OCI-LY1 (cell line): Measurements from ENCODE around the gene THUMPD2.

Experiments used
- EZH2 ChIP-seq: fragments of 200-600 bp; sonication (generic), shearing (Covaris generic); IDR thresholded peaks from 2 replicates; pipeline ENCODE4 v1.8.0; 2017; ENCODE audit warnings: borderline replicate concordance, mixed run types, mild to moderate bottlenecking, antibody characterized with exemption, low read length, moderate library complexity, mixed read lengths
- TF ChIP-seq, protein P1 (sequence below): fragments of 200-600 bp; sonication (generic), shearing (Covaris generic); IDR thresholded peaks from 2 replicates; pipeline ENCODE4 v1.5.1; 2017; ENCODE audit warnings: mild to moderate bottlenecking, antibody characterized with exemption, low read length, moderate library complexity, mixed read lengths

DNA sequence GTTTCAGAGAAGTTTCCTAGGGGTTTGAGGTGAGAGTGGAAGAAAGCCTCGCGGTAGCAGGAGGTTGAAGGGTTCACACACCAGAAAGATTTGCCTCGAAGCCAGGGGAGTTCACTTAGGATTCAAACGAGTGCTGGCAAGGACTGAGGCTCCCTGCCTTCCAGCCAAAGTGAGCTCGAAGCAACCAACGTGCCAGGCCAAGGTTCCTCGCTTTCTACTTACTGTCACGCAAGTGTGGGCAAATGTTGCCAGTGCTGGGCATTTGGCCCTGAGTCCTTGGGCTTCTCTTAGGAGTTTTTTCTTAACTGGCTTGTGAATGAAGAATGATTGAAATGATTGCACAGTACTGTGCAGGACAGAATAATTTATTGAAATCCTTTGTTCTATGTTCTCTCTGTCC lies 59.7 kb downstream of the THUMPD2 start:
- TF ChIP-seq, protein P1, sequence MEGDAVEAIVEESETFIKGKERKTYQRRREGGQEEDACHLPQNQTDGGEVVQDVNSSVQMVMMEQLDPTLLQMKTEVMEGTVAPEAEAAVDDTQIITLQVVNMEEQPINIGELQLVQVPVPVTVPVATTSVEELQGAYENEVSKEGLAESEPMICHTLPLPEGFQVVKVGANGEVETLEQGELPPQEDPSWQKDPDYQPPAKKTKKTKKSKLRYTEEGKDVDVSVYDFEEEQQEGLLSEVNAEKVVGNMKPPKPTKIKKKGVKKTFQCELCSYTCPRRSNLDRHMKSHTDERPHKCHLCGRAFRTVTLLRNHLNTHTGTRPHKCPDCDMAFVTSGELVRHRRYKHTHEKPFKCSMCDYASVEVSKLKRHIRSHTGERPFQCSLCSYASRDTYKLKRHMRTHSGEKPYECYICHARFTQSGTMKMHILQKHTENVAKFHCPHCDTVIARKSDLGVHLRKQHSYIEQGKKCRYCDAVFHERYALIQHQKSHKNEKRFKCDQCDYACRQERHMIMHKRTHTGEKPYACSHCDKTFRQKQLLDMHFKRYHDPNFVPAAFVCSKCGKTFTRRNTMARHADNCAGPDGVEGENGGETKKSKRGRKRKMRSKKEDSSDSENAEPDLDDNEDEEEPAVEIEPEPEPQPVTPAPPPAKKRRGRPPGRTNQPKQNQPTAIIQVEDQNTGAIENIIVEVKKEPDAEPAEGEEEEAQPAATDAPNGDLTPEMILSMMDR = no peak
- TF ChIP-seq EZH2 = no peak
